Measurements from ENCODE around the gene EVI5L. TPM values are rescaled to one million over a fixed set of nuclear protein-coding genes. Genes with fewer than 3 reads are reported as not detected.

EVI5L gene
- total and polyA plus RNA-seq, 2 of the 13 experiments (the other 11 are each of a cell fraction or from before 2014, with no cell fraction given) = 1.7 to 2.4 TPM

DNA sequence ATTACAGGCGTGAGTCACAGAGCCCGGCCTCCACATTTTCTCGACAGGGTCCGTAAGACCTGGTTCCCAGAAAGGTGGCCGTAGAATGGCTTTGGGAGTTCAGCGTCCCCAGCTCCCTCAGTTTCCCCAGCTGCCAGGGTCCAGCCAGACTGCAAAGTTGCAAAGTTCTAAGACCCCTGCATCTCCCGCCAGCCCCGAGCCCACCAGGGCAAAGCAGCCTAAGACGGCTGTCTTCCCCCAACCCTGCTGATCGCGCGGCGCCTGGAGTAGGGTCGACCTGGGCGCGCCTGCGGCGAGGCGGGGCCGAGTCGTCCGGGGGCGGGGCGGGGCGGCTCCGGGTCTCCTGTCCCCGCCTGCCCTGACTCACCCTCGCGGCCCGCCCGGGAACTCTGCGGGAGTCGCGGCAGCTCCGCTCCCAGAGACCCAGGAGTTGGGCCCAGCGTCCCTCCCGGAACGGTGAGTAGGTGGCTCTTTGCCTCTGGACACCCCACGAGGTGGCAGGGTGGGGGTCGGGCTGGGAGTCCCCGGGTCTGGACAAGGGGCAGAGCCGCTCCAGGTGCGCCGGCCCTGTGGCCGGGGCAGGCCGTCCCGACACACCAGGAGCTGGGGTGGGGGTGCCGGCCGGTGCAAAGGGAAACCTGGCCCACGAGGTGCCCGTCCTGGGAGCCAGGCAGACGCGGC, 58.3 kb downstream of the EVI5L start, which contains the start of gene LRRC8E (continued):
- TF ChIP-seq ZFYVE20 (CRISPR knock-in tag; IDR thresholded peaks at IDR 0.05; ENCODE audit: borderline replicate concordance, low read depth) (no peak), ZNF160 (CRISPR knock-in tag; IDR thresholded peaks at IDR 0.05) (no peak), RELA (CRISPR knock-in tag; IDR thresholded peaks at IDR 0.05) (no peak), ISL2 (CRISPR knock-in tag; IDR thresholded peaks at IDR 0.05) (0 out of 2 replicates have a peak, but pooled peaks have one; percentile 23), TOE1 (CRISPR knock-in tag; IDR thresholded peaks at IDR 0.05) (no peak), MIER3 (CRISPR knock-in tag; IDR thresholded peaks at IDR 0.05; ENCODE audit: borderline replicate concordance) (no peak; the same call in 1 of the 2 replicates), ZFAT (CRISPR knock-in tag; conservative IDR thresholded peaks at IDR 0.05) (no peak), KLF9 (CRISPR knock-in tag; IDR thresholded peaks at IDR 0.05; ENCODE audit: low read depth) (peak; percentile 51; the same call in 1 of the 2 replicates), ERF (CRISPR knock-in tag; IDR thresholded peaks at IDR 0.05) (peak; percentile 49; the same call in 1 of the 2 replicates), FOXO1 (CRISPR knock-in tag; IDR thresholded peaks at IDR 0.05) (0 out of 2 replicates have a peak, but pooled peaks have one; percentile 30), ZNF775 (CRISPR knock-in tag; IDR thresholded peaks at IDR 0.05; ENCODE audit: borderline replicate concordance) (no peak), TP53 (CRISPR knock-in tag; conservative IDR thresholded peaks at IDR 0.05) (no peak), MLLT10 (CRISPR knock-in tag; IDR thresholded peaks at IDR 0.05) (no peak), HNRNPLL (IDR thresholded peaks at IDR 0.05; ENCODE audit: low read depth, low read length, poor library complexity, severe bottlenecking) (peak; percentile 56), ZNF10 (CRISPR knock-in tag; IDR thresholded peaks at IDR 0.05; ENCODE audit: borderline replicate concordance, low read depth) (no peak)
- TF ChIP-seq, protein P1, sequence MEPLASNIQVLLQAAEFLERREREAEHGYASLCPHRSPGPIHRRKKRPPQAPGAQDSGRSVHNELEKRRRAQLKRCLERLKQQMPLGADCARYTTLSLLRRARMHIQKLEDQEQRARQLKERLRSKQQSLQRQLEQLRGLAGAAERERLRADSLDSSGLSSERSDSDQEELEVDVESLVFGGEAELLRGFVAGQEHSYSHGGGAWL (CRISPR knock-in tag; IDR thresholded peaks at IDR 0.05) = peak; percentile 89
- TF ChIP-seq, protein P2, sequence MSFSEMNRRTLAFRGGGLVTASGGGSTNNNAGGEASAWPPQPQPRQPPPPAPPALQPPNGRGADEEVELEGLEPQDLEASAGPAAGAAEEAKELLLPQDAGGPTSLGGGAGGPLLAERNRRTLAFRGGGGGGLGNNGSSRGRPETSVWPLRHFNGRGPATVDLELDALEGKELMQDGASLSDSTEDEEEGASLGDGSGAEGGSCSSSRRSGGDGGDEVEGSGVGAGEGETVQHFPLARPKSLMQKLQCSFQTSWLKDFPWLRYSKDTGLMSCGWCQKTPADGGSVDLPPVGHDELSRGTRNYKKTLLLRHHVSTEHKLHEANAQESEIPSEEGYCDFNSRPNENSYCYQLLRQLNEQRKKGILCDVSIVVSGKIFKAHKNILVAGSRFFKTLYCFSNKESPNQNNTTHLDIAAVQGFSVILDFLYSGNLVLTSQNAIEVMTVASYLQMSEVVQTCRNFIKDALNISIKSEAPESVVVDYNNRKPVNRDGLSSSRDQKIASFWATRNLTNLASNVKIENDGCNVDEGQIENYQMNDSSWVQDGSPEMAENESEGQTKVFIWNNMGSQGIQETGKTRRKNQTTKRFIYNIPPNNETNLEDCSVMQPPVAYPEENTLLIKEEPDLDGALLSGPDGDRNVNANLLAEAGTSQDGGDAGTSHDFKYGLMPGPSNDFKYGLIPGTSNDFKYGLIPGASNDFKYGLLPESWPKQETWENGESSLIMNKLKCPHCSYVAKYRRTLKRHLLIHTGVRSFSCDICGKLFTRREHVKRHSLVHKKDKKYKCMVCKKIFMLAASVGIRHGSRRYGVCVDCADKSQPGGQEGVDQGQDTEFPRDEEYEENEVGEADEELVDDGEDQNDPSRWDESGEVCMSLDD (CRISPR knock-in tag; IDR thresholded peaks at IDR 0.05; ENCODE audit: borderline replicate concordance) = no peak
- TF ChIP-seq, protein P3, sequence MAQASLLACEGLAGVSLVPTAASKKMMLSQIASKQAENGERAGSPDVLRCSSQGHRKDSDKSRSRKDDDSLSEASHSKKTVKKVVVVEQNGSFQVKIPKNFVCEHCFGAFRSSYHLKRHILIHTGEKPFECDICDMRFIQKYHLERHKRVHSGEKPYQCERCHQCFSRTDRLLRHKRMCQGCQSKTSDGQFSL (CRISPR knock-in tag; IDR thresholded peaks at IDR 0.05) = peak; percentile 71; the same call in 1 of the 2 replicates
- TF ChIP-seq, protein P4, sequence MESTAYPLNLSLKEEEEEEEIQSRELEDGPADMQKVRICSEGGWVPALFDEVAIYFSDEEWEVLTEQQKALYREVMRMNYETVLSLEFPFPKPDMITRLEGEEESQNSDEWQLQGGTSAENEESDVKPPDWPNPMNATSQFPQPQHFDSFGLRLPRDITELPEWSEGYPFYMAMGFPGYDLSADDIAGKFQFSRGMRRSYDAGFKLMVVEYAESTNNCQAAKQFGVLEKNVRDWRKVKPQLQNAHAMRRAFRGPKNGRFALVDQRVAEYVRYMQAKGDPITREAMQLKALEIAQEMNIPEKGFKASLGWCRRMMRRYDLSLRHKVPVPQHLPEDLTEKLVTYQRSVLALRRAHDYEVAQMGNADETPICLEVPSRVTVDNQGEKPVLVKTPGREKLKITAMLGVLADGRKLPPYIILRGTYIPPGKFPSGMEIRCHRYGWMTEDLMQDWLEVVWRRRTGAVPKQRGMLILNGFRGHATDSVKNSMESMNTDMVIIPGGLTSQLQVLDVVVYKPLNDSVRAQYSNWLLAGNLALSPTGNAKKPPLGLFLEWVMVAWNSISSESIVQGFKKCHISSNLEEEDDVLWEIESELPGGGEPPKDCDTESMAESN (CRISPR knock-in tag; conservative IDR thresholded peaks at IDR 0.05) = peak; percentile 64; the same call in 1 of the 2 replicates
- TF ChIP-seq, protein P5, sequence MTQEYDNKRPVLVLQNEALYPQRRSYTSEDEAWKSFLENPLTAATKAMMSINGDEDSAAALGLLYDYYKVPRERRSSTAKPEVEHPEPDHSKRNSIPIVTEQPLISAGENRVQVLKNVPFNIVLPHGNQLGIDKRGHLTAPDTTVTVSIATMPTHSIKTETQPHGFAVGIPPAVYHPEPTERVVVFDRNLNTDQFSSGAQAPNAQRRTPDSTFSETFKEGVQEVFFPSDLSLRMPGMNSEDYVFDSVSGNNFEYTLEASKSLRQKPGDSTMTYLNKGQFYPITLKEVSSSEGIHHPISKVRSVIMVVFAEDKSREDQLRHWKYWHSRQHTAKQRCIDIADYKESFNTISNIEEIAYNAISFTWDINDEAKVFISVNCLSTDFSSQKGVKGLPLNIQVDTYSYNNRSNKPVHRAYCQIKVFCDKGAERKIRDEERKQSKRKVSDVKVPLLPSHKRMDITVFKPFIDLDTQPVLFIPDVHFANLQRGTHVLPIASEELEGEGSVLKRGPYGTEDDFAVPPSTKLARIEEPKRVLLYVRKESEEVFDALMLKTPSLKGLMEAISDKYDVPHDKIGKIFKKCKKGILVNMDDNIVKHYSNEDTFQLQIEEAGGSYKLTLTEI (CRISPR knock-in tag; conservative IDR thresholded peaks at IDR 0.05) = no peak
- TF ChIP-seq, protein P6, sequence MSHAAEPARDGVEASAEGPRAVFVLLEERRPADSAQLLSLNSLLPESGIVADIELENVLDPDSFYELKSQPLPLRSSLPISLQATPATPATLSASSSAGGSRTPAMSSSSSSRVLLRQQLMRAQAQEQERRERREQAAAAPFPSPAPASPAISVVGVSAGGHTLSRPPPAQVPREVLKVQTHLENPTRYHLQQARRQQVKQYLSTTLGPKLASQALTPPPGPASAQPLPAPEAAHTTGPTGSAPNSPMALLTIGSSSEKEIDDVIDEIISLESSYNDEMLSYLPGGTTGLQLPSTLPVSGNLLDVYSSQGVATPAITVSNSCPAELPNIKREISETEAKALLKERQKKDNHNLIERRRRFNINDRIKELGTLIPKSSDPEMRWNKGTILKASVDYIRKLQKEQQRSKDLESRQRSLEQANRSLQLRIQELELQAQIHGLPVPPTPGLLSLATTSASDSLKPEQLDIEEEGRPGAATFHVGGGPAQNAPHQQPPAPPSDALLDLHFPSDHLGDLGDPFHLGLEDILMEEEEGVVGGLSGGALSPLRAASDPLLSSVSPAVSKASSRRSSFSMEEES (CRISPR knock-in tag; IDR thresholded peaks at IDR 0.05) = 0 out of 2 replicates have a peak, but pooled peaks have one; percentile 18
